ENCODE measurements around the gene SPART. TPM values are rescaled to one million over a fixed set of nuclear protein-coding genes. Genes with fewer than 3 reads are reported as not detected.

The SPART gene
- total and polyA plus RNA-seq, 2 of the 8 experiments (the other 6 are each of a cell fraction or from before 2014, with no cell fraction given), result 27.2 to 74.1 TPM

- TF ChIP-seq CHD7 (IDR thresholded peaks at IDR 0.05; ENCODE audit: insufficient replicate concordance, low read length), result no peak
- no peak for TF ChIP-seq GABPA (IDR thresholded peaks at IDR 0.05; ENCODE audit: borderline replicate concordance, insufficient read depth, low read length)
- no peak for TF ChIP-seq CHD1 (IDR thresholded peaks at IDR 0.05; ENCODE audit: low read depth, low read length)
- no peak for TF ChIP-seq SP1 (IDR thresholded peaks at IDR 0.05; ENCODE audit: low read depth, low read length)
- no peak for TF ChIP-seq E2F6 (IDR thresholded peaks at IDR 0.05)
- TF ChIP-seq TCF12 (IDR thresholded peaks at IDR 0.05; ENCODE audit: low read depth, low read length), result no peak
- no peak for TF ChIP-seq SIN3A (conservative IDR thresholded peaks at IDR 0.05 in 1 of 2, IDR thresholded peaks at IDR 0.05 in 1 of 2; ENCODE audit: low read depth in 1 of 2, low read length in 2 of 2)
- TF ChIP-seq CEBPB (IDR thresholded peaks at IDR 0.05; ENCODE audit: low read depth, low read length), result no peak
These were observed 20.3 kb downstream of the SPART start (continued) for GRCh38 chr13:36325912-36326311.

Measured in H1 (cell line).